Retinal pigment epithelial cell (primary cell): ENCODE measurements around the gene CDS2.

Experiments
- DNase-seq: peaks from one replicate; pipeline ENCODE4 v3.0.0-alpha.2; 2010; ENCODE audit warnings: low read depth
- H3K4me3 ChIP-seq: 2 replicates; pipeline ENCODE4 v1.5.1; 2011; ENCODE audit warnings: mild to moderate bottlenecking, low read length, control low read depth, moderate library complexity
- TF ChIP-seq, protein P1 (sequence below): conservative IDR thresholded peaks from 2 replicates; pipeline ENCODE4 v1.5.1; 2011; ENCODE audit warnings: low read depth, low read length, control low read depth, inconsistent platforms

Gene CDS2

DNA sequence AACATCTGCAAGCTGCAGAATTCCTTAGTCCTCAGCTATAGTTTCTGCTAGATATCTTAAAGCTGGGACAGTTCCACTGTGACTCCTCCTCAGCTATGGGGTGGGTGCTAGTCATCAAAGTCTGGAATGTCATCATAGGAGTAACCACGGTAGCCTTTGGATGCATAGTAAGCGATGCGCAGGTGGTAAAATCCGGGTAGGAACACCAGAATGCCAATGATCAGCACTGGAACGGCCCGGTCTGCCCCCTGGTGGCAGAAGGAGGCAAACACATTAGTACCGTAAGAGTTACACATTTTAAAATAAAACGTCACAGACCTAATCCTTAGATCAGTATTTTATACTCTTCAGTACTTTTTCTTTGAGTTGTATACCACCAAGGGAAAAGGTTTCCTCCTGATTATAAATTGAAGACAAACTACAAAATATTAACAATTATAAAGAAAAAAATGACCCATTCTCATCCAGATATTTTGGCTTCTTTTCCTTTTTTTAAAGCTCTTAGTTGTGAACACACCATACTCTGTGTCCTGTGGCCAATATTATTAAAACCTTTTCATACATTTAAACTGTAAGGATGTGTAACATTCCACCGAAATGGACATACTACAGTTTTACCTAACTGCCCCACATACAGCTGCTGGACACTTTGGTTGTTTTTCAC is 26.0 kb upstream of the CDS2 start:
- no peak for DNase-seq
- H3K4me3 ChIP-seq = no peak overlapping the region
- TF ChIP-seq, protein P1, sequence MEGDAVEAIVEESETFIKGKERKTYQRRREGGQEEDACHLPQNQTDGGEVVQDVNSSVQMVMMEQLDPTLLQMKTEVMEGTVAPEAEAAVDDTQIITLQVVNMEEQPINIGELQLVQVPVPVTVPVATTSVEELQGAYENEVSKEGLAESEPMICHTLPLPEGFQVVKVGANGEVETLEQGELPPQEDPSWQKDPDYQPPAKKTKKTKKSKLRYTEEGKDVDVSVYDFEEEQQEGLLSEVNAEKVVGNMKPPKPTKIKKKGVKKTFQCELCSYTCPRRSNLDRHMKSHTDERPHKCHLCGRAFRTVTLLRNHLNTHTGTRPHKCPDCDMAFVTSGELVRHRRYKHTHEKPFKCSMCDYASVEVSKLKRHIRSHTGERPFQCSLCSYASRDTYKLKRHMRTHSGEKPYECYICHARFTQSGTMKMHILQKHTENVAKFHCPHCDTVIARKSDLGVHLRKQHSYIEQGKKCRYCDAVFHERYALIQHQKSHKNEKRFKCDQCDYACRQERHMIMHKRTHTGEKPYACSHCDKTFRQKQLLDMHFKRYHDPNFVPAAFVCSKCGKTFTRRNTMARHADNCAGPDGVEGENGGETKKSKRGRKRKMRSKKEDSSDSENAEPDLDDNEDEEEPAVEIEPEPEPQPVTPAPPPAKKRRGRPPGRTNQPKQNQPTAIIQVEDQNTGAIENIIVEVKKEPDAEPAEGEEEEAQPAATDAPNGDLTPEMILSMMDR = peak; percentile 80

GRCh38 chr20:5104479-5104878 is 22.3 kb upstream of the CDS2 start:
- TF ChIP-seq, protein P1 = no peak
- DNase-seq = no peak
- no peak overlapping the region for H3K4me3 ChIP-seq

DNA sequence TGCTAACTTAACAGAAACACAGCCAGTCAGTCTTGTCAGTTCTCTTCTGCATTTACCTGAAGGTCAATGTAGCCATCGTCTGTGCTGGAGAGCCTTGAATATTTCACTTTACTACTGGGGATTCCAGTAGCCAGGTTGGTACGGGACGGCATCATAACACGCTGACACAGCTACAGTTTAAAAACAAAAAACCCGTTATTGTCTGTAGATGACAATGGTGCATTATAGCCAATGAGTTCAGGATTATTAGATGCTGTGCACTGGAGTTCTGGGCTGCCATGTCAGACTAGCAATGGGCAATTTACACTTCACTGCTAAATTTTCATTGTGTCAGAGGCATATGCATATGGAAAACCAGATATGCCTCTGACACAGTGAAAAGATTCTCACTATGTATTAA is 17.5 kb upstream of the CDS2 start:
- no peak for DNase-seq
- TF ChIP-seq, protein P1 = no peak
- H3K4me3 ChIP-seq = no peak overlapping the region

DNA sequence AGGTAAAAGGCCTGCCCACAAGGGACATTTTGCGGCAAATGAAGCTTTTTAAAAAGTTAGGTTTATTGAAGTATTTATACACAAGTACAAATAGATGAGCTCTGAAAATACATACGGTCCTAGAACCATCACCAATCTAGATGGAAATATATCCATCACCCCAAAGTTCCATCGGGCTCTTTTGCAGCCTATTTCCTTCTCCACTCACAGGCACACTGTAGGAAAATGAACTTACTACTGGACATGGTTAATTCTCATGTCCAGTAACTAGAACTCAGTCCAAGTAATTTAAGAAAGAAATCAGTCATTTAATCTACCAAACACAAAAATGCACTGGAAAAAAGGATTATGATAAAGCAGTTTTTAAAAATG is 13.2 kb upstream of the CDS2 start:
- H3K4me3 ChIP-seq = peak overlapping the region; percentile 99
- DNase-seq = no peak
- TF ChIP-seq, protein P1 = no peak

DNA sequence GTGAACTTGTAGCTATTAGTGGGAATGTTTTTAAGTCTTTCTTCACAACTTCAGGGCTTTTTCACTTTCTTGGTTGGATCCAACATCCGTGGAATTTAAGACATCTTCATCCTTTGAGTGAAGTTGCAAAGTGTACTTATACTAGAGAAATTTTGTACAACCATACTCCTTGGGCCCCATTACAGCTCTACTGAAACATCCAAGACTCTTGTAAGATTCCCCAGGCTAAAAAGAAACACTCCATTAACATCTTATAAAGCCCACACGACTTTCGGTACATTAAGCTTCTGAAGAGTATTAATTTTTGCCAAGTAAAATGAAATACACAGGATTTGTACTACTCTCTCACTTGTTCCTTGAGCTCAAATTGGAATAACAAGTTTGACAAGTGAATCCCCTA is 12.4 kb upstream of the CDS2 start:
- DNase-seq = no peak
- no peak overlapping the region for H3K4me3 ChIP-seq
- TF ChIP-seq, protein P1 = no peak

GRCh38 chr20:5116875-5117274 is 9.9 kb upstream of the CDS2 start:
- H3K4me3 ChIP-seq = no peak overlapping the region
- TF ChIP-seq, protein P1 = no peak

DNA sequence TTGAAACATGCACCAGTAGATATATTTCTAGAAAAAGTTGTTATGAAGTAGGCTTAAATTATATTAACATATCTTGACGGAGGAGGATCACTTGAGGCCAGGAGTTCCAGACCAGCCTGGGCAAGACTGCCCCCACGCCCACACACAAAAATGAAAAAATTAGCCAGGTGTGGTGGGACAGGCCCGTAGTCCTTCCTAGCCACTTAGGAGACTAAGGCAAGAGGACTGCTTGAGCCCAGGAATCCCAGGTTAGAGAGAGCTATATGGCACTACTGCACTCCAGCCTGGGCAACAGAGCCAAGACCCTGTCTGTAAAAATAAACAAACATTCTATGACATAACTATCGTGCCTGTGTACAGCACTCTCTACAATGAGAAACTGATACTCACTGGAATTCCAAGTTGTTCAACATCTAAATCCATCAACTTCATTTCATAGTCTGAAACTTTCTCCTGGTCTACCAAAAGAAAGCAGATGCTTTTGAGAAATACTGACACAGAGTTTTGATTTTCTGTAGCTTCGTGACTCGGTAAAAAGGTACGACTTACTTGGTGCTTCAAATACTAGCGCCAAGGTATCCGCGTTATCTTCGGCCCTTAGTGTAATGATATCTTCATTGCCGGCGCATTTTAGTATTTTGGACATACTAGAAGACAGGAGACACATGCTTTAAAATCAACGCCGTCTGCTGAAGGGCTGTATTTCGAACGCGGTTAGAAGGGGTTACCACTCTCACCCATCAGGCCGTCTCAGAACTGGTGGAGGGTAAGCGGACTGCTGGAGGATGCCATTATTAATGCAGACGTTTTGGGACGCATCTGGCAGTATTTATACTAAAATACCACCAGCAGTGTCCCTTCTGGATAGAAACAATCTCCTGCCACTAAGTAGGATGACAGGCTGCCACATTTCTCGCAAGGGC is 8.3 kb upstream of the CDS2 start:
- DNase-seq = no peak

More at GRCh38 chr20:5116875-5117274, 9.9 kb upstream of the CDS2 start:
- DNase-seq = no peak

More for the DNA sequence above, 8.3 kb upstream of the CDS2 start:
- H3K4me3 ChIP-seq = peak overlapping the region; percentile 88
- TF ChIP-seq, protein P1 = no peak
